IMR-90 (cell line): Measurements from ENCODE around the gene KMT5C. TPM values are rescaled to one million over a fixed set of nuclear protein-coding genes. Genes with fewer than 3 reads are reported as not detected.

ENCODE experiments used
- ATAC-seq: fragments of 200-7000 bp; cut with Tn5 transposase; 2 replicates; pipeline ENCODE4 v1.9.1; 2020; ENCODE audit warnings: low read depth, mild to moderate bottlenecking, moderate library complexity
- BruUV-seq: library from RNA; stranded (reverse); fragments of 400-500 nt; replicated peaks from 2 replicates; lab custom pipeline; 2021; lab: Mats Ljungman, UMichigan
- CTCF ChIA-PET: fragments of 300-600 bp; formaldehyde crosslinking; extraction: SDS; loops from one replicate; lab custom pipeline; 2021; ENCODE audit warnings: antibody characterized with exemption; lab: Yijun Ruan, JAX
- POLR2A ChIA-PET: fragments of 300-600 bp; sonication (Branson Sonifier 250); formaldehyde crosslinking; loops from one replicate; lab custom pipeline; 2022; ENCODE audit warnings: antibody characterized with exemption; ENCODE audit not compliant: unreplicated experiment; lab: Charles Lee
- DNase-seq: peaks from one replicate; pipeline ENCODE4 v3.0.0; 2013
- H2AFZ ChIP-seq: replicated peaks from 2 replicates; pipeline ENCODE3; 2013; ENCODE audit warnings: low read length, mild to moderate bottlenecking; ENCODE audit not compliant: poor library complexity
- H2AK5ac ChIP-seq: 2 replicates; pipeline ENCODE4 v1.6.1; 2013; ENCODE audit warnings: low read depth, low read length, inconsistent platforms
- H2AK9ac ChIP-seq: replicated peaks from 2 replicates; pipeline ENCODE3; 2013; ENCODE audit warnings: mild to moderate bottlenecking, low read depth, low read length, moderate library complexity; ENCODE audit not compliant: poor library complexity
- H2BK120ac ChIP-seq: 2 replicates; pipeline ENCODE4 v1.6.1; 2013; ENCODE audit warnings: low read depth, low read length, inconsistent platforms
- H2BK15ac ChIP-seq: 3 replicates; pipeline ENCODE4 v1.6.1; 2013; ENCODE audit warnings: low read depth, low read length, inconsistent platforms
- H2BK20ac ChIP-seq: 2 replicates; pipeline ENCODE4 v1.6.1; 2013; ENCODE audit warnings: low read depth, mild to moderate bottlenecking, inconsistent platforms, low read length, moderate library complexity
- H2BK5ac ChIP-seq: 2 replicates; pipeline ENCODE4 v1.6.1; 2013; ENCODE audit warnings: mild to moderate bottlenecking, low read depth, low read length, inconsistent platforms; ENCODE audit not compliant: poor library complexity, severe bottlenecking
- H3K14ac ChIP-seq: replicated peaks from 2 replicates; pipeline ENCODE4 v1.6.1; 2013; ENCODE audit warnings: low read depth, low read length, inconsistent platforms
- H3K18ac ChIP-seq: 2 replicates; pipeline ENCODE4 v1.6.1; 2013; ENCODE audit warnings: low read depth, low read length, control low read depth
- H3K23ac ChIP-seq: 2 replicates; pipeline ENCODE4 v1.6.1; 2013; ENCODE audit warnings: low read depth, low read length, inconsistent platforms
- H3K27ac ChIP-seq: 2 replicates; pipeline ENCODE4 v1.5.1; 2013; ENCODE audit warnings: mild to moderate bottlenecking, control low read depth, low read length; ENCODE audit not compliant: insufficient read depth
- H3K27me3 ChIP-seq: 2 replicates; pipeline ENCODE4 v1.6.1; 2013; ENCODE audit warnings: low read length; ENCODE audit not compliant: control insufficient read depth, insufficient read depth
- H3K36me3 ChIP-seq: 2 replicates; pipeline ENCODE4 v1.6.1; 2013; ENCODE audit warnings: low read length, mixed read lengths; ENCODE audit not compliant: control insufficient read depth, insufficient read depth
- H3K4ac ChIP-seq: 2 replicates; pipeline ENCODE4 v1.6.1; 2013; ENCODE audit warnings: low read depth, low read length, inconsistent platforms
- H3K4me1 ChIP-seq: 2 replicates; pipeline ENCODE4 v1.6.1; 2013; ENCODE audit warnings: low read length, mixed read lengths; ENCODE audit not compliant: control insufficient read depth, insufficient read depth
- H3K4me2 ChIP-seq: 2 replicates; pipeline ENCODE4 v1.6.1; 2013; ENCODE audit warnings: low read depth, mild to moderate bottlenecking, control low read depth, low read length, moderate library complexity
- H3K4me3 ChIP-seq: 2 replicates; pipeline ENCODE4 v1.5.1; 2013; ENCODE audit warnings: low read depth, mild to moderate bottlenecking, control low read depth, low read length, moderate library complexity; ENCODE audit not compliant: insufficient read depth
- H3K56ac ChIP-seq: 2 replicates; pipeline ENCODE4 v1.6.1; 2013; ENCODE audit warnings: low read length, inconsistent platforms; ENCODE audit not compliant: insufficient read depth; ENCODE audit errors: extremely low read depth
- H3K79me1 ChIP-seq, 2 experiments: 2 replicates each; pipeline ENCODE4 v1.6.1; 2013; ENCODE audit warnings: low read length in 2 of 2, inconsistent platforms in 1 of 2, low read depth in 1 of 2
- H3K9ac ChIP-seq: 2 replicates; pipeline ENCODE4 v1.6.1; 2013; ENCODE audit warnings: low read depth, low read length, control low read depth
- H3K9me1 ChIP-seq: 2 replicates; pipeline ENCODE4 v1.6.1; 2013; ENCODE audit warnings: low read length, inconsistent platforms; ENCODE audit not compliant: insufficient read depth
- H3K9me3 ChIP-seq: 2 replicates; pipeline ENCODE4 v1.6.1; 2013; ENCODE audit warnings: low read length; ENCODE audit not compliant: control insufficient read depth, insufficient read depth
- H4K20me1 ChIP-seq: 2 replicates; pipeline ENCODE4 v1.6.1; 2013; ENCODE audit warnings: low read length, inconsistent platforms; ENCODE audit not compliant: insufficient read depth
- H4K5ac ChIP-seq: 2 replicates; pipeline ENCODE4 v1.6.1; 2013; ENCODE audit warnings: mild to moderate bottlenecking, low read depth, low read length, control low read depth
- H4K8ac ChIP-seq, 2 experiments: 2 replicates each; pipeline ENCODE4 v1.6.1; 2013; ENCODE audit warnings: low read depth in 2 of 2, low read length in 2 of 2, control low read depth in 1 of 2, inconsistent platforms in 1 of 2
- H4K91ac ChIP-seq: 2 replicates; pipeline ENCODE4 v1.6.1; 2013; ENCODE audit warnings: low read depth, low read length, inconsistent platforms; ENCODE audit not compliant: insufficient read depth
- CTCF ChIP-seq: conservative IDR thresholded peaks from 2 replicates; pipeline ENCODE4 v1.5.1; 2012; ENCODE audit warnings: mild to moderate bottlenecking, low read depth, low read length, improper control_type of control experiment
- WGBS, 2 experiments: methylation state at CpG; one replicate each; pipeline versions ENCODE4 v1.1.5 to v1.1.7; 2013; ENCODE audit warnings: missing lambda C conversion rate in 2 of 2; ENCODE audit not compliant: insufficient read length in 1 of 2; ENCODE audit errors: extremely low coverage in 2 of 2; 5-methylcytosine and 5-hydroxymethylcytosine counted together
- dilution Hi-C: fragments of 300-500 bp; cut with HindIII; formaldehyde crosslinking; loops from one replicate; pipeline ENCODE4 v1.14.3; 2018; ENCODE audit warnings: low sequenced_read_pairs; ENCODE audit not compliant: unreplicated experiment
- in situ Hi-C: fragments of 300-500 bp; cut with MboI; formaldehyde crosslinking; loops from 3 replicates; pipeline ENCODE4 v1.14.3; 2019; ENCODE audit warnings: low sequenced_read_pairs, inconsistent platforms, mixed read lengths
- intact Hi-C: fragments of 100-400 bp; cut with micrococcal nuclease; formaldehyde crosslinking; loops from 2 replicates; pipeline ENCODE4 v1.10.0; 2022
- polyA plus RNA-seq, 3 experiments: library from polyadenylated mRNA; depleted of rRNA; stranded (reverse); fragments of >200 nt; gene quantifications; 2 replicates each; pipeline ENCODE4 v1.2.3, GENCODE V29; 2012; ENCODE audit warnings: low replicate concordance in 1 of 3
- total RNA-seq: library from RNA; depleted of rRNA; stranded (reverse); fragments of >200 nt; gene quantifications from 2 replicates; pipeline ENCODE4 v1.2.3, GENCODE V29; 2012

KMT5C gene
- total and polyA plus RNA-seq, 2 of the 4 experiments (the other 2 are of a cell fraction) = 1.8 to 5.9 TPM

DNA sequence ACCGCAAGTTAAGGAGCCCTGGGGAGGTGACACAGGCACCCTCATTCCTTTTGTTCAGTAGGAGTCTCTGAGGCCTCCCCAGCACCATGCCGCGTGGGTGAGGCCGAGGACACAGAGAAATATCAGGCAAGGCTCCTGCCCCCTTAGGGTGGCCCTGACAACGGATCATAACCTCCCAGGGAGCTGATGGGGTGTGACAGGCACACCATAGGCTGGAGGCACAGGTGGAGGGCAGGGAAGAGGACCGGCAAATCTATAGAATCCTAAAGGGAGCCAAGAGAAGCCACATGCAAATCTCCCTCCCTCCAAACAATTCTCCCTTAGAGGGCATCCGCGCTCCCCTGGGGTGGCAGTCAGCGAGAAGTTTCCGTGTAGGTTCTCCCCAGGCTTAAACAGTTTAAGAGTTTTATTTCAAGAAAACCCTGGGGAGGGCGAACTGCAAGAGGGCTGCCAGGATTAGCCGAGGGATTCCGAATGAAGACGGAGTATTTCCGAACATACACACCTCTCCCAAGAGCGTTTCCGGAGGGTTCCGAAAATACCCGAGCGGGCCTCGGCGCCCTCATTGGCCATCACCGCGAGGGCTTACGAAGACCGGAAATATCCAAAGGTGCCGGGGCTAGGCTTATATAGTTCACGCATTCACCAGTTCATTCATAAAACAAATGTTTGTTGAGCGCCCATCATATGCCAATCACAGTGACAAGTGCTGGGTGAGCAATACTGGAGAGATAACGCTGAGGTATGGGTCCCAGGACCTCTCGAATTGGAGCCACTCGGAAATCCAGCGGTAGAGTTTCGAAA, 45.4 kb downstream of the KMT5C start:
- Histone ChIP-seq H3K27ac (peak overlapping the region; percentile 93), H4K20me1 (peaks cover 44% of the 10 kb centered on the region), H2AK9ac (peak overlapping the region; percentile 86), H3K79me1 (peaks cover 18 to 47% of the 10 kb centered on the region in 2 experiments), H3K9ac (peak overlapping the region; percentile 96), H3K4me1 (peaks cover 39% of the 10 kb centered on the region), H3K27me3 (no peaks in the 10 kb centered on the region), H3K4me2 (peak overlapping the region; percentile 91), H3K56ac (peak overlapping the region; percentile 99), H3K18ac (peak overlapping the region; percentile 98), H2BK15ac (peak overlapping the region; percentile 82; the same call in 1 of the 3 replicates), H2BK5ac (peak overlapping the region; percentile 89), H4K8ac (peak overlapping the region; percentile 79 to 99), H3K9me3 (no peaks in the 10 kb centered on the region), H3K4ac (peak overlapping the region; percentile 98), H3K14ac (peak overlapping the region; percentile 100), H2AK5ac (peak overlapping the region; percentile 98), H3K9me1 (peaks cover 23% of the 10 kb centered on the region), H4K91ac (peak overlapping the region; percentile 98), H4K5ac (peak overlapping the region; percentile 96), H2AFZ (peak overlapping the region; percentile 90), H3K4me3 (peak overlapping the region; percentile 51), H2BK120ac (peak overlapping the region; percentile 97), H3K23ac (peak overlapping the region; percentile 99), H3K36me3 (peaks cover 37% of the 10 kb centered on the region), H2BK20ac (peak overlapping the region; percentile 91)
- TF ChIP-seq CTCF = no peak
- in situ Hi-C loops (loop anchor here (10.0 kb wide), 1 partner anchor 90 kb away; no protein-coding TSS in a partner anchor), dilution Hi-C loops (no loop called here), intact Hi-C loops (loop anchor here (5.0 kb wide), 2 partner anchors 83 to 103 kb away; partner anchors contain the start of genes BRSK1 and HSPBP1)
- ChIA-PET CTCF (interaction anchor here (0.6 kb wide), 1 partner anchor 34 kb away, joined by 3 read pairs; no protein-coding TSS in a partner anchor), POLR2A (interaction anchor here (0.5 kb wide), 1 partner anchor 1306 kb away, joined by 3 read pairs; no protein-coding TSS in a partner anchor)
- ATAC-seq (peak; percentile 82), DNase-seq (peak; percentile 94)
- 5% methylated on average over 8 of the region's 34 CpGs; no CpG with 5 or more reads in 1 of the 2 experiments for WGBS, 2 experiments
- no TSS peak for BruUV-seq
